ENCODE results near the gene DNAH9.

DNAH9 gene

GRCh38 chr17:11853321-11854151, 255.3 kb downstream of the DNAH9 start:
- no peak for DNase-seq

DNA sequence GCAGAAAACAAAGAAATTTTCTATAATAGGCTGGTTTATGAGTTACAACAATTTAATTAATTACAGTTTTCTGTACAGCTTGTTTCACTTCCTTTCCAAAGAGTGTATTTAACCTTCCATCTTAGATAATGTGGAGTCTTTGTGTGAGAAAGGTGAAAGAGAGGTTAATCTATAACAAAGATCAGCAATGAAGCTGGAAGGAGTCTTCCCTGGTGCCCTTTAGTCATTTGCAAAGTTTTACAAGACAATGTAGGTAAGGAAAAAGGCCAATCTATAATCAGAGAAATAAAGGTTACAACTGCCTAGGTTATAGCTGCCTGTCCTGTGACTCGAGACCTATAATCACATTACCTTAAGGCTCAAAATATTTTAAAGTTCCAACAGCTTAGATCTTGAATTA, 257.0 kb downstream of the DNAH9 start:
- DNase-seq, result no peak

- no peak for DNase-seq
These were observed 258.7 kb downstream of the DNAH9 start for GRCh38 chr17:11857006-11857405.

GRCh38 chr17:11869680-11870394, 271.6 kb downstream of the DNAH9 start:
- DNase-seq, result no peak

DNA sequence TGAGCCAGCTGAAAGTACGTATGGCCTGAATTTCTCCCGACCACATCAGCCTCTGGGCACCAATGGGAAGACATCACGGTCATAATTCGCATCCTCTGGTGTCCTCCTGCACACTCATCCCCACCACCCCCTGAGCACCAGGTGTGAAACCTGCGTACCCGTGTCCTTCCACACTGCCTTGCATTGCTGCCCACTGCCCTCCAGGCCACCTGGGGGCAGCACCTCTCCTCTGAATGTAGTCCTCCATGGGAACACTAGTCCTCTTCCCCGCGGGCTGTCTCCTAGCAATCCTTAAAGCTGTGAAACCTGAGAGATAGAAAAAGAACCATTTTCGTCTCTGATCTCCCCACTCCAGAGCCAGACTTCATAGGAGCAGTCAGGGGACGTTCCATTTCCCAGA, 273.5 kb downstream of the DNAH9 start:
- DNase-seq, result no peak

- DNase-seq, result no peak
These were observed 276.5 kb downstream of the DNAH9 start for GRCh38 chr17:11874756-11875155.

DNA sequence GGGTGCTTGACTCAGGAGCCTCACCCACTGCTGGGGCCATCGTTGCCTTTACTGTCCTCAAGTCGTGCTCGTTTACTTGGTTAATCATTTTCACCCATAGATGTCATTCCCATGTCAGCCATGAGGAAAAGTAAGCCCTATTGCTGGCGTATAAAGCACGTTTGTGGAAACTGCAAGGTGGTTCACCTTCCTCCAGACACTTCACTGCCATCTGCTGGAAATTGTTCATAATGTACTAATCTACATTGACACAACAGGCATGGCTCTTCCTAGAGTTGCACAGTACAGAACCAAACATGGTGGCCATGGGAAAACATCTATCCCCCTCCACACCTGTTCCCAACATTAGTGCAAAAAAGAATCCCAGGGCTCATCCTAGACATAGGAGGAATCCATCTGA, 282.4 kb downstream of the DNAH9 start:
- DNase-seq, result no peak

DNA sequence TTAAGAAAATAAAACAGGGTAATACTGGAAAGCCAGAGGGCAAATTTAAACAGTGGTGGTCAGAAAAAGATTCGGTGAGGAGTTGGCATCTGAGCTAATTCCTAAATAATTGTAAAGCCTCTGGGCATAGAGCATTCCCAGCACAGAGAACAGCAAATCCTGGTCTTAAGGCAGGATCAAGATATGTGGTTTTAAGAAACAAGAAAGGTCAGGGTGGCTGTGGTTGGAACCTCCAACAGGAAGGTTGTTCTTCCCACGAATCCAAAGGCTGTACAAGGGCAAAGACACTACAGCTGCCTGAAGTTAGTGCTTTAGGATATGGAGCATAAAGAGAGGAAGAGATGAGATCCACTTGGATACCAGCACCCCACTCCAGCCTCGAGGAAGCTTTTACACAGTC, 284.4 kb downstream of the DNAH9 start:
- DNase-seq, result no peak

- DNase-seq, result no peak
These were observed 286.8 kb downstream of the DNAH9 start for GRCh38 chr17:11885051-11885450.

DNA sequence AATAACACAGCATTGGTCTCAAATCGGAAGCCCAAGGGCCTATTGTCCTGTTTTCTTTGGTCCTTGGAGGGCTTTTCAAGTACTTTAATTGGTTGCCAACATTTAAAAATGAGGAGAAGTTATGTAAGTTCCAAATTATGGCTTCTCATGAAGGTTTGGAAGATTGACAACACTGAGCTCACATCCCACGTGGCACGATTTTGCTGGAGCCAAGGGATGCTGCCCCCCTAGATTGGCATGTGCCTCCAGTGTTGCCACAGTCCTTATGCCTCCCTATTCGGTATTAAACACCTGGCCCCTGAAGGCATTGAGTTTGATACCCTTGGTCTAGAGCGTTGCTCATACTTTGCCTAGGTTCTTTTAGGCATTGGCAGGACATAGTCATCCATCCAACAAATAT, 291.0 kb downstream of the DNAH9 start:
- DNase-seq, result no peak

GRCh38 chr17:11893862-11894261, 295.6 kb downstream of the DNAH9 start:
- no peak for DNase-seq

DNA sequence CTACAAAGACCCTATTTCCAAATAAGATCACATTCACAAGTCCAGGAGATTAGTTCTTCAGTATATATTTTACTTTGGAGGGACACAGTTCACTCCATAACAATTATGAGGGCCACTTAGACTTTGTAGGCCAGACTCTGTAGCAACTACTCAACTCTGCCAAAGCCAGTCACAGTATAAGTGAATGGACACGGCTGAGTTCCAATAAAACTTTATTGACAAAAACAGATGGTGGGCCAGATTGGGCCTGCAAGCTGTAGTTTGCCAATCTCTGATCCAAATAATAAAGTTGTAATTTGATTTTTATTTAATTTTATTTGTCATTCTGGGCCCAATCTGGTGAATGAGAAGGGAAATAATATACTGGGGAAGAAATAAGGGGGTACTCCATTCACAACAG, 297.9 kb downstream of the DNAH9 start:
- DNase-seq, result no peak

- DNase-seq, result no peak
These were observed 300.4 kb downstream of the DNAH9 start for GRCh38 chr17:11898526-11899235.

DNA sequence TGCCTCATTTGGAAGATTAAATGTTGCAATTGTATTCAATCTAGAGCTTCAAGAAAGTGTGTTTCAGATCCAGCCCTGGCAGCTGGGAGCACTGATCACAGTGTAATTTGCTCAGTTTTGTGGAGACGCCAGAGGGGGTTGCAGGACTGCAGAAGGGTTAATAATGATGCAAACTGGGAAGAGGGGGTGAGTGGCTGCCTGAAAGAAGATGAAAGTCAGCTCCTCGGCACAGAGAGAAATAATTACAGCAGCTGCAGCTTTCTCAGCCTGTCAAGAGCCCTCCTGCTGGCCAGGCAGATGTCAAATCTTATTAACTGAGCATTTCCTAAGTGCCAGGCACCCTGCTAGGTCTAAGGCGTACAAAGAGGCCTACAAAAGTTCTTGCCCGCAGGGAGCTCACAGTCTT, 301.3 kb downstream of the DNAH9 start:
- DNase-seq, result peak; percentile 35

DNA sequence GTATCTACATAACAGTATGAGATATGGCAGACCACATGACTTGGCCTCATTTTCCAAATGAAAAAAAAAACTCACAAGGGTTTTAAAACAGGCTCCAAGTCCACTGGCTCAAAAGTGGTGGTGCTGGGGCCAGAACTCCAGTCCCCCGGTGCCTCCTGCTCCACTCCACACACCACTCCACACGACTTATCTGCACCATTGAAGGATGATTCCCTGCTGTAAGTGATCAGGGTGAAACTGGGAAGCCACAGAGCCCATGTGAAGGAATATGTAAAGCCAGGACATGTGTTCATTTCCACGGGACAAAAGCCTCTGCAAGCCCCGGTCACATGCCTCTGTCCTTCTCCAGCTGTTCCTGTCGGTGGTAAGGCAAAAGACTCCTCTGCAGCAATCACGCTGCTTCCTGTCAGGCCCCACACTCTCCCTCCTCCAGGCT, 301.8 kb downstream of the DNAH9 start:
- peak; percentile 55 for DNase-seq

DNA sequence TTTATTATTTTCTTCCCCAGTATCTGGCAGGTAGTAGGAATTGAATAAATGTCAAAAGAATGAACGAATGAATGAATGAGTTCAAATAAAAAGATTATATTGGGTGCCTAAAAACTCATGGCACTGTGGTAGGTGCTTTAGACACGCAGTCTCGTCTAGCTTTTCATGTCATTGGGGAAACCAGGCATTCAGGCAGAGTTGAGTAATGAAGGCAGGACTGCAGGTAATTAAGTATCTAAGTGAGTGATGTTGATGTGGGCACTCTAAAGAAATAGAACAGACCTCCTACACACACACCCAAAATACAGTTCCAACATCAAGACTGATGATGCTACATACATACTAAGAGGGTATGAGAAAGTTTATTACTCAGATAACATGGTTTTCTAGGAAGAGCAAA, 302.4 kb downstream of the DNAH9 start:
- DNase-seq, result no peak

DNA sequence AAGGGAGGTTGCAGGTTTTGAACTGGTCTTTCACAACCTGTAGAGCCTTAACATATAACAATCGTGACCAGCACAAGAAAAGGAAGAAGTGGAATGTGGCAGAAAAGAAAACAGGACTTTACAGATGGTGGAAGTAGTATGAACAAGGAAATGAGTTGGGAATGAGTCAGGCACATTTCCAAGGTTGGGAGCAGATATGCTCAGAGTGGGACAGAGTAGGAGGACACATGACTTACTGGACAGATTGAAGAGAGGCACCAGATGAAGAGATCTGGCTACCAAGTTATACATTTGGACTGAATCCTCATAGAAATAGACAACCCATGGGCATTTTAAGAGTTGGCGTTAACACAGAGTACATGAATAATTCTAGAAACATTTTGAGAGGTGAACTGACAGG, 303.7 kb downstream of the DNAH9 start:
- DNase-seq, result no peak

DNA sequence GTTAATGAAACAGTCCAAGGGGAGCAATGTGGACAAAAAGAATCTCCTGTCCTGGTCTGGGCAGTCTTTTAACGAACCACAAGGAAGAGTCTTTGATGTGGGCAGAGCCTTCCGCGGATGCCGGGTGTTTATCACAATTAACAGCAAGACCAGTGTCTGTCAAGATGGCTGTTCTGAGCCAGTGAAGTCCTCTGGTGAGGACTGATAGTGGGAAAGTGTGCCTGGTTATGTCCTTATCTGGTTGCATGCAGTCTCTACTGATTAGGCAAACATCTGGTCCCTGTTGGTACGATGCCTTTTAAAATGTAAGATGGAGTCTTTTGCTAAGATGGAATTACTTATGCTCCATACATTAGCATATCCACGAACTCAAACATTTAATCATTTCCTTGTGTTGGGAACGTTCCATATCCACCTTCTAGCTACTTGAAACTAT, 310.5 kb downstream of the DNAH9 start:
- peak; percentile 22 for DNase-seq

GRCh38 chr17:11909348-11909747, 311.1 kb downstream of the DNAH9 start:
- no peak for DNase-seq

DNA sequence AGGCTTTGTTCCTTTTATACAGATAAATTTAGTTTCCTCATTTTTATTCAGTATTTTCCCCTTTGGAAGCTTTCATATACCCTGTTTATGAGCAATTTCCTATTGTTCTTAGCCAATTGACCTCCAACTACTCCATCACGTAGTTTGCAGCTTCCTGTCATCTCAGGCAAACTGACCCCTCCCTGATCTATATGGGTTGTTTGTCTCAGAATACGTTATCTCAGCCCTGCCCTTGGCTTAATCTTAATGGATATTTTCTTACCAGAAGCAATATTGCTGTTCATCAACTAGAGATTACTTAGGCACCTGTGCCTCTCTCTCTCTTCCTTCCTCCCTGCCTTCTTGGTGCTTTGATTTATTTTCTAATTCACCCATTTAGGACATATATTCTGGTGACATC, 317.8 kb downstream of the DNAH9 start:
- DNase-seq, result no peak

GRCh38 chr17:11917415-11917814, 319.1 kb downstream of the DNAH9 start:
- DNase-seq, result no peak

DNA sequence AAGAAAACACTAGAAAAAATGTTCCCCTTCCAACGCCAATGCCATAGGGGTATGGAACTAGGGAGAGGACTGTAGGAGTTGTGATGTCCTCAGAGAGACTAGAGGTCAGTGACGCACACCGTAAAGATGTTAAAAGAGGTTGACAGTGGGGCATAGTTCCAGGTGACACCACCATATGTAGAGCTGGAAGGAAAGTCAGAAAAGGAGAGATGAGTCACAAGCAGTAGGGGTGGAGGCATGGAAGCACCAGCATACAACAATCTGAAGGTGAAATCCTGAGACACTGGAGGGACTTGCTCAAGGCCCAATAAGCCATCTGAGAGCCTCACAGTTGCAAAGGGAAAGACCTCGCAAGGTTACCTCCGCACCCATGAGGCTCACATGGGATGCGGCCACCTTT, 323.0 kb downstream of the DNAH9 start:
- DNase-seq, result no peak

- DNase-seq, result no peak
These were observed 324.4 kb downstream of the DNAH9 start for GRCh38 chr17:11922638-11923037.

- peak; percentile 22 for DNase-seq
These were observed 325.8 kb downstream of the DNAH9 start for GRCh38 chr17:11924076-11924475.
